SJSA1 (cell line): Measurements from ENCODE around the gene ICAM3. TPM values are rescaled to one million over a fixed set of nuclear protein-coding genes. Genes with fewer than 3 reads are reported as not detected.

Source experiments
- DNase-seq, 2 experiments: peaks; one replicate each; pipeline ENCODE4 v3.0.0-alpha.2; 2015 to 2020; ENCODE audit warnings: low spot score in 2 of 2, low read depth in 1 of 2
- H3K27ac ChIP-seq: fragments of 250-450 bp; sonication (Bioruptor Pico); 2 replicates; pipeline ENCODE4 v1.5.1; 2020; ENCODE audit warnings: mild to moderate bottlenecking, moderate library complexity
- H3K27me3 ChIP-seq: fragments of 250-450 bp; sonication (Bioruptor Pico); replicated peaks from 2 replicates; pipeline ENCODE4 v1.5.1; 2020; ENCODE audit warnings: mild to moderate bottlenecking, moderate library complexity
- H3K36me3 ChIP-seq: fragments of 250-450 bp; sonication (Bioruptor Pico); 2 replicates; pipeline ENCODE4 v1.5.1; 2020; ENCODE audit warnings: mild to moderate bottlenecking
- H3K4me1 ChIP-seq: fragments of 250-450 bp; sonication (Bioruptor Pico); replicated peaks from 2 replicates; pipeline ENCODE4 v1.6.1; 2021; ENCODE audit warnings: mild to moderate bottlenecking
- H3K4me3 ChIP-seq: fragments of 250-450 bp; sonication (Bioruptor Pico); 2 replicates; pipeline ENCODE4 v1.5.1; 2020; ENCODE audit warnings: mild to moderate bottlenecking
- H3K9me3 ChIP-seq: fragments of 250-450 bp; sonication (Bioruptor Pico); replicated peaks from 2 replicates; pipeline ENCODE4 v1.5.1; 2020; ENCODE audit warnings: mild to moderate bottlenecking
- total RNA-seq: library from RNA; depleted of rRNA; stranded (reverse); fragments of >200 nt; shearing (Covaris generic); gene quantifications from 2 replicates; pipeline ENCODE4 v1.2.3, GENCODE V29; 2014; rRNA removed

The ICAM3 gene
- total RNA-seq, 1 experiment from 2014 or later: 8.1 TPM

GRCh38 chr19:10286803-10287737 lies 52.4 kb downstream of the ICAM3 start, which contains the start of gene ICAM4:
Gene ICAM4, plus strand, starts transcription at chr19:10286955. Its CDS starts 58 bp downstream, at chr19:10287013.
- Histone ChIP-seq H3K9me3 (no peaks in the 10 kb centered on the region), H3K27ac (no peak within 1 kb of the TSS), H3K4me3 (no peak within 1 kb of the TSS), H3K27me3 (peaks cover 29% of the 10 kb centered on the region), H3K4me1 (peaks cover 35% of the 10 kb centered on the region), H3K36me3 (peaks cover 16% of the 10 kb centered on the region)
- DNase-seq: no peak

- H3K4me1 ChIP-seq: peaks cover 18% of the 10 kb centered on the region
- H3K4me3 ChIP-seq: no peak overlapping the region
- DNase-seq: no peak
- H3K27ac ChIP-seq: no peak overlapping the region
- peaks cover 16% of the 10 kb centered on the region for H3K36me3 ChIP-seq
- no peaks in the 10 kb centered on the region for H3K9me3 ChIP-seq
- H3K27me3 ChIP-seq: peaks cover 12% of the 10 kb centered on the region
Measured at GRCh38 chr19:10285393-10285792, 54.0 kb downstream of the ICAM3 start.

GRCh38 chr19:10284960-10285278 lies 54.5 kb downstream of the ICAM3 start:
- peaks cover 13% of the 10 kb centered on the region for H3K4me1 ChIP-seq
- no peaks in the 10 kb centered on the region for H3K9me3 ChIP-seq
- peaks cover 7% of the 10 kb centered on the region for H3K27me3 ChIP-seq
- peaks cover 16% of the 10 kb centered on the region for H3K36me3 ChIP-seq
- no peak for DNase-seq
- H3K4me3 ChIP-seq: no peak overlapping the region
- H3K27ac ChIP-seq: no peak overlapping the region

GRCh38 chr19:10284065-10284959 lies 55.1 kb downstream of the ICAM3 start:
- no peak overlapping the region for H3K27ac ChIP-seq
- no peak overlapping the region for H3K4me3 ChIP-seq
- H3K9me3 ChIP-seq: no peaks in the 10 kb centered on the region
- peaks cover 16% of the 10 kb centered on the region for H3K36me3 ChIP-seq
- H3K27me3 ChIP-seq: peaks cover 1% of the 10 kb centered on the region
- no peak for DNase-seq
- peaks cover 7% of the 10 kb centered on the region for H3K4me1 ChIP-seq

Other genes starting within 250 kb of the ICAM3 start
- 0.11 TPM in 1 of 2 replicates, not detected in the other for gene ANGPTL6, start 236.9 kb downstream of the ICAM3 start, total RNA-seq
- gene PPAN, start 233.3 kb downstream of the ICAM3 start, total RNA-seq: 28.0 and 31.4 TPM in 2 replicates
- gene P2RY11, start 227.9 kb downstream of the ICAM3 start, total RNA-seq: 1.9 and 2.2 TPM in 2 replicates
- 295 and 346 TPM in 2 replicates for gene EIF3G, start 219.7 kb downstream of the ICAM3 start, total RNA-seq
- 120 and 170 TPM in 2 replicates for gene DNMT1, start 144.7 kb downstream of the ICAM3 start, total RNA-seq
- gene S1PR2, start 108.3 kb downstream of the ICAM3 start, total RNA-seq: 4.9 and 7.0 TPM in 2 replicates
- 86.3 and 87.4 TPM in 2 replicates for gene MRPL4, start 87.4 kb downstream of the ICAM3 start, total RNA-seq
- gene ICAM1, start 68.5 kb downstream of the ICAM3 start, total RNA-seq: 11.9 and 17.2 TPM in 2 replicates
- not detected in 2 replicates for gene ICAM4, start 52.7 kb downstream of the ICAM3 start, total RNA-seq
- gene ICAM5, start 49.7 kb downstream of the ICAM3 start, total RNA-seq: 0.38 and 0.79 TPM in 2 replicates
- gene ZGLP1, start 29.8 kb downstream of the ICAM3 start, total RNA-seq: 1.2 TPM in 1 of 2 replicates, not detected in the other
- 25.5 and 84.1 TPM in 2 replicates for gene FDX2, start 23.6 kb downstream of the ICAM3 start, total RNA-seq
- gene RAVER1, start 6.1 kb downstream of the ICAM3 start, total RNA-seq: 27.3 and 36.4 TPM in 2 replicates
- 62.3 and 72.4 TPM in 2 replicates for gene TYK2, start 40.9 kb upstream of the ICAM3 start, total RNA-seq
- 284 and 367 TPM in 2 replicates for gene CDC37, start 63.9 kb upstream of the ICAM3 start, total RNA-seq
- 6.9 and 11.5 TPM in 2 replicates for gene PDE4A, start 80.9 kb upstream of the ICAM3 start, total RNA-seq
- 49.8 and 74.1 TPM in 2 replicates for gene KEAP1, start 163.7 kb upstream of the ICAM3 start, total RNA-seq
- 0.05 TPM in 1 of 2 replicates, not detected in the other for gene S1PR5, start 177.8 kb upstream of the ICAM3 start, total RNA-seq
- 39.2 and 39.4 TPM in 2 replicates for gene ATG4D, start 204.3 kb upstream of the ICAM3 start, total RNA-seq
- gene KRI1, start 226.4 kb upstream of the ICAM3 start, total RNA-seq: 15.2 and 19.2 TPM in 2 replicates
- gene CDKN2D, start 229.4 kb upstream of the ICAM3 start, total RNA-seq: 28.1 and 36.6 TPM in 2 replicates
- gene AP1M2, start 247.7 kb upstream of the ICAM3 start, total RNA-seq: 4.9 and 9.9 TPM in 2 replicates